Activated naive CD4-positive, alpha-beta T cell treated with anti-CD3 and anti-CD28 coated beads, Interleukin-2, amount 50 U/mL, for 72 hours (primary cell): Measurements from ENCODE around the gene SMARCD1. TPM values are rescaled to one million over a fixed set of nuclear protein-coding genes. Genes with fewer than 3 reads are reported as not detected.

ENCODE experiments used
- ATAC-seq, 2 donors: fragments of 150-1000 bp; cut with Tn5 transposase; 2 replicates each; pipeline ENCODE4 v1.10.0; 2021; ENCODE audit warnings: mild to moderate bottlenecking in 2 of 2, moderate library complexity in 2 of 2
- DNase-seq, 2 donors: peaks; one replicate each; pipeline ENCODE4 v3.0.0; 2021 to 2022; ENCODE audit warnings: low spot score in 2 of 2
- H3K27ac Mint-ChIP-seq, 2 donors: one replicate each; pipeline ENCODE4 v1.8.0; 2022; ENCODE audit warnings: mild to moderate bottlenecking in 2 of 2, mixed read lengths in 2 of 2
- H3K36me3 Mint-ChIP-seq, 2 donors: one replicate each; pipeline ENCODE4 v1.8.0; 2022; ENCODE audit warnings: mixed read lengths in 2 of 2
- H3K9me3 Mint-ChIP-seq, 2 donors: one replicate each; pipeline ENCODE4 v1.8.0; 2022; ENCODE audit warnings: mixed read lengths in 2 of 2
- total RNA-seq, 2 donors: library from RNA; stranded (reverse); gene quantifications; one replicate each; pipeline ENCODE4 v1.2.3, GENCODE V29; 2022

Gene SMARCD1
- total RNA-seq = 10 to 100 TPM; 33.8 to 51.2 TPM

GRCh38 chr12:50084775-50085614 is at the start of gene SMARCD1:
Gene SMARCD1 (plus strand): TSS chr12:50085342. CDS start chr12:50085370, 28 bp downstream.
- DNase-seq (peak; percentile 79 to 81), ATAC-seq (peak; percentile 87 to 94)
- Mint-ChIP-seq H3K27ac (peak within 1 kb of the TSS; percentile 94), H3K36me3 (no peaks in the 10 kb centered on the region), H3K9me3 (no peaks in the 10 kb centered on the region)

- H3K36me3 Mint-ChIP-seq = no peaks in the 10 kb centered on the region
- H3K27ac Mint-ChIP-seq = no peak overlapping the region
- H3K9me3 Mint-ChIP-seq = no peaks in the 10 kb centered on the region
- DNase-seq = no peak
- ATAC-seq = no peak
Measured at GRCh38 chr12:50038336-50038735, 46.8 kb upstream of the SMARCD1 start.

GRCh38 chr12:50039151-50039835 is 45.8 kb upstream of the SMARCD1 start:
- Mint-ChIP-seq H3K27ac (peak overlapping the region in 1 of 2 donors; percentile 45), H3K9me3 (no peaks in the 10 kb centered on the region), H3K36me3 (no peaks in the 10 kb centered on the region)
- ATAC-seq (peak; percentile 70 to 80), DNase-seq (peak; percentile 77 to 97)

DNA sequence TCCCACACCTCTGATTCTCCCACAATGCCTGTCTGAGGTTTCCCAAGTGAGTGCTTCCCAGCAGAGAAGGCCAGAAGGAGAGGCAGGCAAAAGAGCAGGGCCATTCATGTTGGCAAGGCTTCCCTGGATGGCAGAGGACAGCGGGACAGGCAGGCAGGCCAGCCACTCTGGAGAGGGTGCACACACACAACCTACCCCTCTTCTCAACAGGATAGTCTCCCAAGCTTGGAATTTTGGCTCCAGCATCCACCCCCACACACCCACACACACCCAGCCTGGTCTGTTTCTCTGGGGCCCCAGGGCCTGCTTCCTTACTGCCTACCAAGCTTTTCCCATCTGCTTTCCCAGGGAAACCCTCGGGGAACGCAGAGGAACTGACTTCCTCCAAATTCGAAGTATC is 44.5 kb upstream of the SMARCD1 start:
- ATAC-seq = no peak
- no peaks in the 10 kb centered on the region for H3K36me3 Mint-ChIP-seq

DNA sequence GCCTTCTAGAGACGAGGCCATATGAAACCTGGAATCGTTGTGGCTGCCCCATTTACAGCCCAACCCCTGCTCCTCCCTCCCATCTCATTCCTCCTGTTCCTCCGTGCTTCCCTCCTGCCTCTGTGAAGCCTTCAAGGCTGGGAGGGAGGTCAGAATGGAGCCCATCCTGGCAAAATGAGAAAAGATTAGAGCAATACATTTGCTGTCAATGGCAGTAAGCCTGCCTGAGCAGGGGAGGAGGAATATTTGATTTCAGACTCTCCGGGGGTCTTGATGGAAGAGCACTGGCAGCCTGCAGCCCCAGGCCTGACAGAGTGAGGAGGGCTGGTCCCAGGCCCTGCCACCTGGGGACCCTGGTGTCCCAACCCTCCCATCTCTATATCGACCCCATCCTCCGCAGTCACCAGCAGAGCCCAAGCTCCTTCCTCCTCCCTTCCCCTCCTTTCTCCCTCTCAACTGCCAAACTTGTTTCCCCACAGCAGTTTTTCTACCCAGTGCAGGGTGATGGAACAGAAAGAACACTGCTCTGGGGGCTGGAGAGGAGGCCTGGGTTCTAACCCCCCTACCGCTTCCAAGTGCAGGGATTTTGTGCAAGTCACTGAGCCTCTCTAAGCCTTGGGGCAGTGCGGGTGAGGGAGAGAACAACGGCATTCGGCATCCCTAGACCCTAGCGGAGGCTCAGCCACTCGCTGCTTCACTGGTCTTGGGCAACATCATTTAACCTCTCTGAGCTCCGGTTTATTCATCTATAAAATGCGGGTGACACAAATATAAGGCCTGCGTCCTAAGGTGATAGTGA is 43.9 kb upstream of the SMARCD1 start:
- Mint-ChIP-seq H3K27ac (no peak overlapping the region), H3K9me3 (no peaks in the 10 kb centered on the region), H3K36me3 (no peaks in the 10 kb centered on the region)
- ATAC-seq = no peak
- no peak for DNase-seq

More for the DNA sequence above, 44.5 kb upstream of the SMARCD1 start:
- H3K9me3 Mint-ChIP-seq = no peaks in the 10 kb centered on the region
- no peak for DNase-seq
- H3K27ac Mint-ChIP-seq = no peak overlapping the region

- Mint-ChIP-seq H3K36me3 (no peaks in the 10 kb centered on the region), H3K9me3 (no peaks in the 10 kb centered on the region), H3K27ac (peak overlapping the region in 1 of 2 donors; percentile 50)
- no peak for DNase-seq
- ATAC-seq = no peak
Measured at GRCh38 chr12:50041962-50042361, 43.2 kb upstream of the SMARCD1 start.

DNA sequence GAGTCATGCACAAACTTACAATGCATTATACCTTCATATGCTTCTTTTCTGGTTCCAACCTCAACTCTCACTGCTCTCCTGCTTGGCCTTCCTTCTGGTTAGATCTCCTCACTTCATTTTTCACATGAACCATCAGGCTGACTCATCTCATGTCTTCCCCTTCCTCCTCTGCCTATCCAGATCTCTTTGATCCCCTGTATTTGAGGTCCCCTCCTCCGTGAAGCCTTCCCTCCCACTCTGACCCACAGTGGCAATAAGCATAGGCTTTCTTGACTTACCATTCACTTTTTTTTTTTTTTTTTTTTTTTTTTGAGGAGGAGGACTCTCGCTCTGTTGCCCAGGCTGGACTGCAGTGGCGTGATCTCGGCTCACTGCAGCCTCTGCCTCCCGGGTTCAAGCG is 42.4 kb upstream of the SMARCD1 start:
- Mint-ChIP-seq H3K36me3 (no peaks in the 10 kb centered on the region), H3K9me3 (no peaks in the 10 kb centered on the region), H3K27ac (peak overlapping the region in 1 of 2 donors; percentile 4)
- ATAC-seq (peak; percentile 72 to 80), DNase-seq (no peak)

DNA sequence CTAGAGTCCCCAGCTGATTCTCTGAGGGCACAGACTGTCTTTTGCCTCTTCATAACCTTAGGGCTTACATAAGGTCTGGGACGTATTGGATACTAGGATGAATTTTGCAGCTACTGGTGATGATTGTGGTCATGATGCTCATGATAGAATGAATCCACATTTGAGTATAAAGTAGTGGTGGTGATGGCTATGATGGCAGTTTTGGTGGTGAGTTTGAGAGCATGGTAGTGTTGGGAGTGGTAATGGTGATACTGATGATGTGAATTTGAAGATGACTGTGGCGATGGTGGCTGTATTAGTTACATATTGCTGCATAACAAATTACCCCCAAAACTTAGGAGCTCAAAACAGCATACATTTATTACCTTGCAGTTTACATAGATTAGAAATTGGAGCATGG is 41.8 kb upstream of the SMARCD1 start:
- Mint-ChIP-seq H3K9me3 (no peaks in the 10 kb centered on the region), H3K27ac (no peak overlapping the region), H3K36me3 (no peaks in the 10 kb centered on the region)
- DNase-seq (no peak), ATAC-seq (peak; percentile 39 to 50)

GRCh38 chr12:50043854-50044253 is 41.3 kb upstream of the SMARCD1 start:
- ATAC-seq (peak in 1 of 2 donors; percentile 48), DNase-seq (no peak)
- Mint-ChIP-seq H3K9me3 (no peaks in the 10 kb centered on the region), H3K27ac (no peak overlapping the region), H3K36me3 (no peaks in the 10 kb centered on the region)

DNA sequence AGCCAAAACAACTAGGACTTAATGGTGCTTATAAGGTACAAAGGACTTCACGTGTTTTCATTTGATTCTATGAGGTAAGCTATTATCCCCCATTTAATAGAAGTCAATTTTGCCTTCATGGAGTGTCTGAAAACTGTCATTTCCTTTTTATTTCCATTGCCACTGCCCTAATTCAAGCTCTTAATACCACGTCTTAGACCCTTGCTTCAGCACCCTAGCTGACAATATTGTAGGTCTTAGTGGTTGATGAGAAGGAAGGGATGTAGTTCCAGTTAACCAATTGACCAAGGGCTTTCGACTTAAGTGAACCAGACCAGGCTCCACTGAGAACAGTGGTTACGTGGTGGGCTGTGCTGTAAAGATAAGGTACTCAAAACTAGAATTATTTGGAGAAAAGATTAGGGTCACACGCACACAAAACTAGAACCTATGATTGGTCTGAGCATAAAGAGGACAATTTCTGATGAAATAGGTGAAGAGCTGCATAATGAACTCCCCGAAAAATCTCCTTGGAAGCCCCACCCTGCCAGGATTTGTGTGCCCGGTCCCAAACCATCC is 37.4 kb upstream of the SMARCD1 start:
- no peaks in the 10 kb centered on the region for H3K9me3 Mint-ChIP-seq
- H3K36me3 Mint-ChIP-seq = no peaks in the 10 kb centered on the region
- ATAC-seq (no peak), DNase-seq (no peak)
- no peak overlapping the region for H3K27ac Mint-ChIP-seq

DNA sequence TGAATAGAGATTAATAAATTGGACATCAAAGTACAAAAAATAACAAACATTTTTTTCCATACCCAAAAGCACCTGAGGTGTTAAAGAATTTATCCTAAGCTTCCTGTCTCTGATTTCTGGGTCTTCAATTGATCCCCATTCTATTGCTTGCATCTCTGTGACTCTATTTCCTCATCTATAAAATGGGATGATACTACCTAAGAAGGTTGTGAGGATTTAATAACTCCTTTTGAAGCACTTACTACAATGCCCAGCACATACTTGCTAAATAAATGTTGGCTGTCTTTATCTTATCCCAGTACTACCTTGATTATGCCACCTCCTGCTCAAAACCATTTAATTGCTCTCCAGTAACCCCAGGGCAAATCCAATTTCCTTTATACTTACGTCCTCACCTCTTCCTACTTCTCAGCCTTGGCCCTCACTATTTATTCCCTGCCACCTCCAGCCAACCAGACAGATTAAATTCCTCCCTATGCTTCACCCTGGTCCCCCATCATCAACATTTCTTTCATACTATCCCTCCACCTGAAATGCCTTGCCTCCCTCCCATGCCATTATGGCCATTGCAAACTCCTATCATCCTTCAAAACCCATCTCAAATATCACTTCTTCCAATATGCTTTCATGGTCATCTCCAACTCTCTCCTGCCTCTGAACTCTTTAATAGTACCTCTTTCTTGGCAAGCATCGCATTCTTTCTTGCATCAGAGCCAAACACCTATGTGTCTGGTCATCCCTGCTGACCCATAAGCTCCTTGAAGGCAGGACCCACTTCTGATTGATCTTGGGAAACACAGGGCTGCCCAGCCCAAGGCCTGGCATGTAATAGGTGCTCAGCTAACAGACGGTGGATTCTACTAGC is 35.7 kb upstream of the SMARCD1 start:
- Mint-ChIP-seq H3K36me3 (no peaks in the 10 kb centered on the region), H3K27ac (no peak overlapping the region), H3K9me3 (no peaks in the 10 kb centered on the region)
- DNase-seq (no peak), ATAC-seq (no peak)

- Mint-ChIP-seq H3K36me3 (no peaks in the 10 kb centered on the region), H3K27ac (no peak overlapping the region), H3K9me3 (no peaks in the 10 kb centered on the region)
- DNase-seq (no peak), ATAC-seq (no peak)
Measured at GRCh38 chr12:50050119-50050385, 35.1 kb upstream of the SMARCD1 start.

DNA sequence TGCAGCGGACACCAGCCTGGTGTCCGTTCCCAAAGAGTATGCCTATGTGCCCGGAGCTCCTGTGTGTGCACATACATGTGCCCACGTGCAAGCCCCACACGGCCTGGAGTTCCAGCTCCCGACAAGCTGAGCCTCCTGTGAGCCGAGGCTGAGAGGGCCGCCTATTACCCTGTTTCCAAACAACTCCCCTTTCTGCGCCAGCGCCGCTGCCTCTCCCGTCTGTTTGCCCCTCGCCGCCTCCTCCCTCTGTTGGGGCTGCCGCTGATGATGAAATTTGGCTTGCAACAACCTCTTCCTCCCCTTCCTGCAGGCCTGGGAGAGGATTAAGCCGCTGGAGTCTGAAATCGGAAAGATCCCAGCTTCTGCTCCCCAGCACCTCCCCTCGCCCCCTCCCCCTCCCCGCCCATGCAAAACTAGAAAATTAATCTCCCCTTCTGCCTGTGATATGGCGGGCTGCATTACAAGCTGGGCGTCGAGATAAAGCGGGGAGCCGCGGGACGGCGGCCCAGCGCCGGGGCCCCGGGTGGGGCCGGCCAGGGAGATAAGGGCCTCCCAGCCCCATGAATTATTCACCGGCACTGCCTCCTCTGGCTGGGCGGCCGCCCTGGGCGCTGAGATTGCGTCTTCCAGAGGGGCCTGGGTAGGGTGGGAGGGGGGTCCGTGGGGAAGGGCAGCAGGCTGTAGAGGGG is 34.6 kb upstream of the SMARCD1 start:
- ATAC-seq = no peak
- H3K9me3 Mint-ChIP-seq = no peaks in the 10 kb centered on the region

GRCh38 chr12:50051101-50051806 is 33.9 kb upstream of the SMARCD1 start:
- H3K27ac Mint-ChIP-seq = no peak overlapping the region
- no peaks in the 10 kb centered on the region for H3K9me3 Mint-ChIP-seq
- ATAC-seq (no peak), DNase-seq (no peak)
- H3K36me3 Mint-ChIP-seq = no peaks in the 10 kb centered on the region

More for the DNA sequence above, 34.6 kb upstream of the SMARCD1 start:
- no peaks in the 10 kb centered on the region for H3K36me3 Mint-ChIP-seq
- no peak overlapping the region for H3K27ac Mint-ChIP-seq
- DNase-seq = no peak

- no peaks in the 10 kb centered on the region for H3K36me3 Mint-ChIP-seq
- ATAC-seq (no peak), DNase-seq (no peak)
- no peak overlapping the region for H3K27ac Mint-ChIP-seq
- no peaks in the 10 kb centered on the region for H3K9me3 Mint-ChIP-seq
Measured at GRCh38 chr12:50052544-50052943, 32.6 kb upstream of the SMARCD1 start.
